MM.1S (cell line): Measurements from ENCODE around the gene ST6GAL1.

Experiments
- DNase-seq: peaks from one replicate; pipeline ENCODE4 v3.0.0-alpha.2; 2015
- H2AFZ ChIP-seq: fragments of 300-600 bp; sonication (generic); 2 replicates; pipeline ENCODE4 v1.6.0; 2016; ENCODE audit warnings: antibody characterized with exemption, low read length
- H3F3A ChIP-seq: fragments of 300-600 bp; sonication (generic); 2 replicates; pipeline ENCODE4 v1.6.1; 2016; ENCODE audit warnings: mild to moderate bottlenecking, antibody characterized with exemption, low read length, moderate library complexity, mixed read lengths; ENCODE audit not compliant: insufficient read depth
- H3K27ac ChIP-seq: fragments of 300-600 bp; sonication (generic); 2 replicates; pipeline ENCODE4 v1.5.1; 2016; ENCODE audit warnings: mild to moderate bottlenecking, low read length
- H3K27me3 ChIP-seq: fragments of 300-600 bp; sonication (generic); replicated peaks from 2 replicates; pipeline ENCODE4 v1.6.0; 2016; ENCODE audit warnings: low read length; ENCODE audit not compliant: insufficient read depth
- H3K36me3 ChIP-seq: fragments of 300-600 bp; sonication (generic); replicated peaks from 2 replicates; pipeline ENCODE4 v1.6.1; 2016; ENCODE audit warnings: mild to moderate bottlenecking, low read length, mixed read lengths; ENCODE audit not compliant: insufficient read depth
- H3K4me1 ChIP-seq: fragments of 300-600 bp; sonication (generic); 2 replicates; pipeline ENCODE4 v1.6.1; 2016; ENCODE audit warnings: low read length, mixed read lengths
- H3K4me2 ChIP-seq: fragments of 300-600 bp; sonication (generic); 2 replicates; pipeline ENCODE4 v1.6.0; 2016; ENCODE audit warnings: low read depth, low read length
- H3K4me3 ChIP-seq: fragments of 300-600 bp; sonication (generic); 2 replicates; pipeline ENCODE4 v1.5.1; 2016; ENCODE audit warnings: low read length, mixed read lengths
- H3K79me2 ChIP-seq: fragments of 300-600 bp; sonication (generic); 2 replicates; pipeline ENCODE4 v1.6.1; 2016; ENCODE audit warnings: mixed run types, low read length, mixed read lengths
- H3K9ac ChIP-seq: fragments of 300-600 bp; sonication (generic); 2 replicates; pipeline ENCODE4 v1.6.1; 2016; ENCODE audit warnings: low read length, mixed read lengths
- H3K9me2 ChIP-seq: fragments of 300-600 bp; sonication (generic); replicated peaks from 2 replicates; pipeline ENCODE4 v1.6.1; 2016; ENCODE audit warnings: mild to moderate bottlenecking, low read length, mixed read lengths; ENCODE audit not compliant: insufficient read depth
- H3K9me3 ChIP-seq: fragments of 300-600 bp; sonication (generic); replicated peaks from 2 replicates; pipeline ENCODE4 v1.6.1; 2016; ENCODE audit warnings: mild to moderate bottlenecking, low read length, mixed read lengths; ENCODE audit not compliant: insufficient read depth
- H4K20me1 ChIP-seq: fragments of 300-600 bp; sonication (generic); 2 replicates; pipeline ENCODE4 v1.6.1; 2016; ENCODE audit warnings: mild to moderate bottlenecking, low read length, moderate library complexity, mixed read lengths; ENCODE audit not compliant: insufficient read depth
- CTCF ChIP-seq: fragments of 300-600 bp; sonication (generic); IDR thresholded peaks from 2 replicates; pipeline ENCODE4 v1.5.1; 2016; ENCODE audit warnings: antibody characterized with exemption, low read length, mixed read lengths
- EZH2 ChIP-seq: fragments of 300-600 bp; sonication (generic); optimal IDR thresholded peaks from 2 replicates; pipeline ENCODE3; 2017; ENCODE audit warnings: low read depth, mild to moderate bottlenecking, antibody characterized with exemption, low read length, mixed read lengths
- EZH2phosphoT487 ChIP-seq: fragments of 300-600 bp; sonication (generic); IDR thresholded peaks from 2 replicates; pipeline ENCODE4 v1.6.1; 2018; ENCODE audit warnings: antibody characterized with exemption, low read length

The ST6GAL1 gene

GRCh38 chr3:186935133-186935532 lies 4.8 kb downstream of the ST6GAL1 start:
- H4K20me1 ChIP-seq: no peaks in the 10 kb centered on the region
- no peak for DNase-seq
- peaks cover 8% of the 10 kb centered on the region; the same call in 1 of the 2 replicates for H3K4me1 ChIP-seq
- no peak overlapping the region for H3K9ac ChIP-seq
- no peaks in the 10 kb centered on the region for H3K36me3 ChIP-seq
- H3K27me3 ChIP-seq: no peaks in the 10 kb centered on the region
- H3K9me2 ChIP-seq: no peaks in the 10 kb centered on the region
- peaks cover 13% of the 10 kb centered on the region for H3F3A ChIP-seq
- no peak overlapping the region for H2AFZ ChIP-seq
- no peak overlapping the region for H3K4me3 ChIP-seq
- H3K4me2 ChIP-seq: no peak overlapping the region
- H3K9me3 ChIP-seq: no peaks in the 10 kb centered on the region
- H3K27ac ChIP-seq: no peak overlapping the region
- peaks cover 82% of the 10 kb centered on the region for H3K79me2 ChIP-seq
- TF ChIP-seq EZH2phosphoT487 (no peak), CTCF (no peak), EZH2 (no peak)

GRCh38 chr3:186937017-186937875 lies 6.9 kb downstream of the ST6GAL1 start:
- peaks cover 8% of the 10 kb centered on the region; the same call in 1 of the 2 replicates for H3K4me1 ChIP-seq
- peaks cover 78% of the 10 kb centered on the region for H3K79me2 ChIP-seq

GRCh38 chr3:186938716-186939115 lies 8.4 kb downstream of the ST6GAL1 start:
- Histone ChIP-seq H3K4me2 (no peak overlapping the region), H3K27ac (no peak overlapping the region), H2AFZ (no peak overlapping the region), H3F3A (no peaks in the 10 kb centered on the region), H3K9me3 (no peaks in the 10 kb centered on the region), H3K36me3 (no peaks in the 10 kb centered on the region), H3K27me3 (no peaks in the 10 kb centered on the region), H3K4me3 (no peak overlapping the region), H3K4me1 (no peaks in the 10 kb centered on the region), H3K9ac (no peak overlapping the region), H3K9me2 (no peaks in the 10 kb centered on the region), H4K20me1 (no peaks in the 10 kb centered on the region), H3K79me2 (peaks cover 64% of the 10 kb centered on the region)
- TF ChIP-seq CTCF: no peak
- no peak for TF ChIP-seq EZH2
- no peak for TF ChIP-seq EZH2phosphoT487
- DNase-seq: no peak

More at GRCh38 chr3:186937017-186937875, 6.9 kb downstream of the ST6GAL1 start:
- Histone ChIP-seq H3K4me2 (no peak overlapping the region), H3K27ac (no peak overlapping the region), H4K20me1 (no peaks in the 10 kb centered on the region), H3K9me3 (no peaks in the 10 kb centered on the region), H3K9me2 (no peaks in the 10 kb centered on the region), H3F3A (peaks cover 3% of the 10 kb centered on the region), H3K27me3 (no peaks in the 10 kb centered on the region), H3K4me3 (no peak overlapping the region), H2AFZ (no peak overlapping the region), H3K9ac (no peak overlapping the region), H3K36me3 (no peaks in the 10 kb centered on the region)
- DNase-seq: no peak
- no peak for TF ChIP-seq EZH2phosphoT487

- no peak for TF ChIP-seq CTCF
- no peak for TF ChIP-seq EZH2
- TF ChIP-seq EZH2phosphoT487: no peak
- Histone ChIP-seq H3K27ac (no peak overlapping the region), H3K4me1 (no peaks in the 10 kb centered on the region), H2AFZ (no peak overlapping the region), H3K4me3 (no peak overlapping the region), H3K9me3 (no peaks in the 10 kb centered on the region), H3K79me2 (peaks cover 56% of the 10 kb centered on the region), H3K36me3 (no peaks in the 10 kb centered on the region), H3K9ac (no peak overlapping the region), H3K27me3 (no peaks in the 10 kb centered on the region), H4K20me1 (no peaks in the 10 kb centered on the region), H3K4me2 (no peak overlapping the region), H3K9me2 (no peaks in the 10 kb centered on the region), H3F3A (no peaks in the 10 kb centered on the region)
- no peak for DNase-seq
These were observed 9.2 kb downstream of the ST6GAL1 start for GRCh38 chr3:186939536-186939935.
